AML-193 (cell line): ENCODE results near the gene SCYGR3.

Source experiments
- DNase-seq, 2 experiments: peaks; one replicate each; lab custom pipeline; 2025; lab: John Stamatoyannopoulos, UW

The SCYGR3 gene

GRCh38 chr2:227614740-227615139 lies at the start of gene SCYGR3:
TSS of gene SCYGR3 (minus strand) at chr2:227614840. CDS start at chr2:227614840, 0 bp downstream.
- DNase-seq: no peak

GRCh38 chr2:227661827-227662226 lies 47.2 kb upstream of the SCYGR3 start:
- no peak for DNase-seq

- DNase-seq: no peak
Observed at GRCh38 chr2:227661025-227661649, 46.5 kb upstream of the SCYGR3 start.

- DNase-seq: no peak
Observed at GRCh38 chr2:227657199-227657845, 42.7 kb upstream of the SCYGR3 start.

GRCh38 chr2:227655454-227655853 lies 40.8 kb upstream of the SCYGR3 start:
- peak in 1 of 2 experiments; percentile 18 for DNase-seq

- no peak for DNase-seq
Observed at GRCh38 chr2:227654426-227654825, 39.8 kb upstream of the SCYGR3 start.

- DNase-seq: no peak
Observed at GRCh38 chr2:227653419-227653818, 38.8 kb upstream of the SCYGR3 start.

GRCh38 chr2:227643990-227644551 lies 29.4 kb upstream of the SCYGR3 start:
- DNase-seq: no peak

GRCh38 chr2:227642656-227643055 lies 28.0 kb upstream of the SCYGR3 start:
- no peak for DNase-seq

- no peak for DNase-seq
Observed at GRCh38 chr2:227634201-227634600, 19.6 kb upstream of the SCYGR3 start.

- DNase-seq: no peak
Observed at GRCh38 chr2:227632827-227633226, 18.2 kb upstream of the SCYGR3 start.

- no peak for DNase-seq
Observed at GRCh38 chr2:227630322-227630721, 15.7 kb upstream of the SCYGR3 start.

- no peak for DNase-seq
Observed at GRCh38 chr2:227629435-227629834, 14.8 kb upstream of the SCYGR3 start.

GRCh38 chr2:227627769-227628168 lies 13.1 kb upstream of the SCYGR3 start:
- DNase-seq: no peak

- no peak for DNase-seq
Observed at GRCh38 chr2:227626580-227627151, 12.0 kb upstream of the SCYGR3 start.

GRCh38 chr2:227625420-227625819 lies 10.8 kb upstream of the SCYGR3 start:
- DNase-seq: no peak

GRCh38 chr2:227623226-227623625 lies 8.6 kb upstream of the SCYGR3 start:
- DNase-seq: no peak

- DNase-seq: no peak
Observed at GRCh38 chr2:227617316-227618230, 2.9 kb upstream of the SCYGR3 start, which contains the start of gene SCYGR4. TSS of gene SCYGR4 (plus strand) at chr2:227617498. CDS start at chr2:227617498, 0 bp downstream.

GRCh38 chr2:227616631-227617030 lies 2.0 kb upstream of the SCYGR3 start:
- no peak for DNase-seq

GRCh38 chr2:227615906-227616305 lies 1.3 kb upstream of the SCYGR3 start:
- DNase-seq: no peak

- DNase-seq: no peak
Observed at GRCh38 chr2:227615181-227615580, 541 bp upstream of the SCYGR3 start.

- no peak for DNase-seq
Observed at GRCh38 chr2:227614246-227614645, 394 bp downstream of the SCYGR3 start.
